Mesendoderm (in vitro differentiated cells): ENCODE results near the gene AGTR1.

ENCODE experiments used
- DNase-seq: peaks from one replicate; pipeline ENCODE4 v3.0.0; 2013
- H2AK5ac ChIP-seq: 2 replicates; pipeline ENCODE4 v1.6.1; 2013; ENCODE audit warnings: low read length, inconsistent platforms
- H2BK120ac ChIP-seq: 2 replicates; pipeline ENCODE4 v1.6.1; 2013; ENCODE audit warnings: low read depth, mild to moderate bottlenecking, low read length, moderate library complexity, mixed read lengths
- H2BK15ac ChIP-seq: replicated peaks from 2 replicates; pipeline ENCODE4 v1.6.1; 2013; ENCODE audit warnings: low read depth, mild to moderate bottlenecking, moderate library complexity
- H2BK5ac ChIP-seq: 2 replicates; pipeline ENCODE4 v1.6.1; 2013; ENCODE audit warnings: low read length, inconsistent platforms
- H3K18ac ChIP-seq: 2 replicates; pipeline ENCODE4 v1.6.1; 2013; ENCODE audit warnings: mild to moderate bottlenecking, low read length, mixed read lengths
- H3K23ac ChIP-seq: one replicate; pipeline ENCODE4 v1.6.1; 2013; ENCODE audit warnings: low read length
- H3K27ac ChIP-seq: 2 replicates; pipeline ENCODE4 v1.5.1; 2013; ENCODE audit warnings: low read depth, mild to moderate bottlenecking, inconsistent platforms, low read length, moderate library complexity
- H3K27me3 ChIP-seq: 2 replicates; pipeline ENCODE4 v1.6.1; 2013; ENCODE audit warnings: low read length, control low read depth, mild to moderate bottlenecking, inconsistent platforms; ENCODE audit not compliant: insufficient read depth, poor library complexity
- H3K36me3 ChIP-seq: 2 replicates; pipeline ENCODE4 v1.6.1; 2013; ENCODE audit warnings: low read length, inconsistent platforms; ENCODE audit not compliant: control insufficient read depth, insufficient read depth
- H3K4ac ChIP-seq: one replicate; pipeline ENCODE4 v1.6.1; 2013; ENCODE audit warnings: low read depth, mild to moderate bottlenecking, low read length, moderate library complexity
- H3K4me1 ChIP-seq: 2 replicates; pipeline ENCODE4 v1.6.1; 2013; ENCODE audit warnings: low read depth, low read length, inconsistent platforms; ENCODE audit not compliant: control insufficient read depth
- H3K4me2 ChIP-seq: 2 replicates; pipeline ENCODE4 v1.6.1; 2013; ENCODE audit warnings: low read length
- H3K4me3 ChIP-seq: 2 replicates; pipeline ENCODE4 v1.5.1; 2013; ENCODE audit warnings: mild to moderate bottlenecking, low read length
- H3K56ac ChIP-seq: one replicate; pipeline ENCODE4 v1.6.1; 2013; ENCODE audit warnings: low read length
- H3K79me1 ChIP-seq: 2 replicates; pipeline ENCODE4 v1.6.1; 2013; ENCODE audit warnings: low read length, inconsistent platforms
- H3K79me2 ChIP-seq: 2 replicates; pipeline ENCODE4 v1.6.1; 2013; ENCODE audit warnings: mild to moderate bottlenecking, low read length; ENCODE audit not compliant: control insufficient read depth, insufficient read depth
- H3K9ac ChIP-seq: 2 replicates; pipeline ENCODE4 v1.6.1; 2013; ENCODE audit warnings: low read length, inconsistent platforms
- H4K5ac ChIP-seq: one replicate; pipeline ENCODE4 v1.6.1; 2013; ENCODE audit warnings: low read length
- H4K8ac ChIP-seq: one replicate; pipeline ENCODE4 v1.6.1; 2013; ENCODE audit warnings: low read depth, mild to moderate bottlenecking, control low read depth, low read length, moderate library complexity
- WGBS: extraction: QIAGEN DNeasy Blood & Tissue Kit; methylation state at CpG from one replicate; pipeline ENCODE4 v1.1.7; 2013; ENCODE audit warnings: low lambda C conversion rate, missing lambda C conversion rate; ENCODE audit not compliant: insufficient coverage; ENCODE audit errors: extremely low coverage; 5-methylcytosine and 5-hydroxymethylcytosine counted together

Gene AGTR1

GRCh38 chr3:148659512-148659911, 38.2 kb upstream of the AGTR1 start:
- H3K27me3 ChIP-seq: no peaks in the 10 kb centered on the region
- no peak overlapping the region for H2BK120ac ChIP-seq
- no peak for DNase-seq
- no peak overlapping the region for H2BK5ac ChIP-seq
- H2BK15ac ChIP-seq: no peak overlapping the region
- no peak overlapping the region for H3K23ac ChIP-seq
- no peaks in the 10 kb centered on the region for H3K79me1 ChIP-seq
- no peak overlapping the region for H3K4ac ChIP-seq
- no peak overlapping the region for H3K9ac ChIP-seq
- no peaks in the 10 kb centered on the region for H3K79me2 ChIP-seq
- WGBS: no CpG with 5 or more reads among the region's 1 CpG
- H3K36me3 ChIP-seq: no peaks in the 10 kb centered on the region
- H2AK5ac ChIP-seq: no peak overlapping the region
- no peak overlapping the region for H3K4me2 ChIP-seq
- no peak overlapping the region for H3K27ac ChIP-seq
- H3K4me1 ChIP-seq: no peaks in the 10 kb centered on the region
- no peak overlapping the region for H3K4me3 ChIP-seq
- H4K8ac ChIP-seq: no peak overlapping the region
- H3K18ac ChIP-seq: no peak overlapping the region
- H4K5ac ChIP-seq: no peak overlapping the region
- no peak overlapping the region for H3K56ac ChIP-seq

- no peak overlapping the region for H3K9ac ChIP-seq
- no peak overlapping the region for H3K4me2 ChIP-seq
- no peak for DNase-seq
- no peaks in the 10 kb centered on the region for H3K4me1 ChIP-seq
- H4K8ac ChIP-seq: no peak overlapping the region
- H3K4me3 ChIP-seq: no peak overlapping the region
- no peak overlapping the region for H3K27ac ChIP-seq
- H3K4ac ChIP-seq: no peak overlapping the region
- no peak overlapping the region for H2BK120ac ChIP-seq
- no peak overlapping the region for H3K56ac ChIP-seq
- no peak overlapping the region for H2AK5ac ChIP-seq
- no peak overlapping the region for H3K18ac ChIP-seq
- no peaks in the 10 kb centered on the region for H3K79me1 ChIP-seq
- no peaks in the 10 kb centered on the region for H3K79me2 ChIP-seq
- no peak overlapping the region for H2BK15ac ChIP-seq
- H4K5ac ChIP-seq: no peak overlapping the region
- no peaks in the 10 kb centered on the region for H3K36me3 ChIP-seq
- H2BK5ac ChIP-seq: no peak overlapping the region
- no peaks in the 10 kb centered on the region for H3K27me3 ChIP-seq
- no peak overlapping the region for H3K23ac ChIP-seq
Observed at GRCh38 chr3:148680289-148680688, 17.4 kb upstream of the AGTR1 start.

- no peak overlapping the region for H3K4ac ChIP-seq
- no peaks in the 10 kb centered on the region for H3K79me1 ChIP-seq
- DNase-seq: no peak
- no peak overlapping the region for H3K23ac ChIP-seq
- no peaks in the 10 kb centered on the region for H3K79me2 ChIP-seq
- no peak overlapping the region for H3K9ac ChIP-seq
- no peak overlapping the region for H4K8ac ChIP-seq
- H3K18ac ChIP-seq: no peak overlapping the region
- H3K4me2 ChIP-seq: no peak overlapping the region
- H2BK120ac ChIP-seq: no peak overlapping the region
- H3K27ac ChIP-seq: no peak overlapping the region
- H2AK5ac ChIP-seq: no peak overlapping the region
- no peak overlapping the region for H3K56ac ChIP-seq
- no peaks in the 10 kb centered on the region for H3K27me3 ChIP-seq
- no peaks in the 10 kb centered on the region for H3K4me1 ChIP-seq
- H3K4me3 ChIP-seq: no peak overlapping the region
- no peaks in the 10 kb centered on the region for H3K36me3 ChIP-seq
- WGBS: no CpG with 5 or more reads among the region's 1 CpG
- H4K5ac ChIP-seq: no peak overlapping the region
- no peak overlapping the region for H2BK5ac ChIP-seq
- H2BK15ac ChIP-seq: no peak overlapping the region
Observed at GRCh38 chr3:148681080-148681479, 16.6 kb upstream of the AGTR1 start.

- WGBS: no CpG with 5 or more reads among the region's 3 CpGs
- H3K18ac ChIP-seq: no peak overlapping the region
- H2BK5ac ChIP-seq: no peak overlapping the region
- H3K56ac ChIP-seq: no peak overlapping the region
- no peak overlapping the region for H3K4ac ChIP-seq
- no peak overlapping the region for H3K4me2 ChIP-seq
- H3K23ac ChIP-seq: no peak overlapping the region
- no peaks in the 10 kb centered on the region for H3K79me1 ChIP-seq
- no peaks in the 10 kb centered on the region for H3K27me3 ChIP-seq
- no peak for DNase-seq
- no peak overlapping the region for H2BK15ac ChIP-seq
- no peak overlapping the region for H3K4me3 ChIP-seq
- no peaks in the 10 kb centered on the region for H3K79me2 ChIP-seq
- H3K4me1 ChIP-seq: no peaks in the 10 kb centered on the region
- H2BK120ac ChIP-seq: no peak overlapping the region
- no peak overlapping the region for H4K5ac ChIP-seq
- no peak overlapping the region for H3K27ac ChIP-seq
- no peak overlapping the region for H2AK5ac ChIP-seq
- no peaks in the 10 kb centered on the region for H3K36me3 ChIP-seq
- no peak overlapping the region for H4K8ac ChIP-seq
- H3K9ac ChIP-seq: no peak overlapping the region
Observed at GRCh38 chr3:148682997-148683396, 14.7 kb upstream of the AGTR1 start.

GRCh38 chr3:148694116-148694515, 3.6 kb upstream of the AGTR1 start:
- Histone ChIP-seq H4K8ac (no peak overlapping the region), H3K27me3 (no peaks in the 10 kb centered on the region), H3K18ac (no peak overlapping the region), H3K4me1 (no peaks in the 10 kb centered on the region), H3K4me3 (no peak overlapping the region), H4K5ac (no peak overlapping the region), H3K56ac (no peak overlapping the region), H2BK120ac (no peak overlapping the region), H2BK15ac (no peak overlapping the region), H3K4ac (no peak overlapping the region), H2AK5ac (no peak overlapping the region), H3K79me1 (no peaks in the 10 kb centered on the region), H3K27ac (no peak overlapping the region), H3K4me2 (no peak overlapping the region), H2BK5ac (no peak overlapping the region), H3K23ac (no peak overlapping the region), H3K36me3 (no peaks in the 10 kb centered on the region), H3K79me2 (no peaks in the 10 kb centered on the region), H3K9ac (no peak overlapping the region)
- DNase-seq: no peak
- no CpG with 5 or more reads among the region's 1 CpG for WGBS

GRCh38 chr3:148698190-148698810, 597 bp downstream of the AGTR1 start:
- H2BK15ac ChIP-seq: no peak overlapping the region
- no peaks in the 10 kb centered on the region for H3K79me2 ChIP-seq
- no peak overlapping the region for H4K5ac ChIP-seq
- no peak overlapping the region for H3K23ac ChIP-seq
- H2BK5ac ChIP-seq: no peak overlapping the region
- peak overlapping the region; percentile 9 for H3K9ac ChIP-seq
- no peaks in the 10 kb centered on the region for H3K36me3 ChIP-seq
- no peak overlapping the region for H3K4ac ChIP-seq
- H3K4me1 ChIP-seq: no peaks in the 10 kb centered on the region
- H3K27me3 ChIP-seq: no peaks in the 10 kb centered on the region
- no CpG with 5 or more reads among the region's 17 CpGs for WGBS
- DNase-seq: peak; percentile 3
- peak overlapping the region; percentile 51 for H3K4me2 ChIP-seq
- H2BK120ac ChIP-seq: no peak overlapping the region
- no peak overlapping the region for H3K18ac ChIP-seq
- no peak overlapping the region for H4K8ac ChIP-seq
- no peak overlapping the region for H2AK5ac ChIP-seq
- peak overlapping the region; percentile 15 for H3K4me3 ChIP-seq
- H3K56ac ChIP-seq: peak overlapping the region; percentile 6
- H3K79me1 ChIP-seq: no peaks in the 10 kb centered on the region
- H3K27ac ChIP-seq: no peak overlapping the region
